Neural cell (in vitro differentiated cells): ENCODE results near the gene TMEM184B.

Experiments
- MXI1 ChIP-seq: fragments of 450-650 bp; conservative IDR thresholded peaks from 2 replicates; pipeline ENCODE4 v1.6.1; 2014; ENCODE audit warnings: antibody characterized with exemption, mild to moderate bottlenecking; ENCODE audit not compliant: poor library complexity, severe bottlenecking
- TF ChIP-seq, protein P1 (sequence below): fragments of 450-650 bp; IDR thresholded peaks from 2 replicates; pipeline ENCODE4 v1.5.1; 2014; ENCODE audit warnings: antibody characterized with exemption, mild to moderate bottlenecking, moderate library complexity; ENCODE audit not compliant: poor library complexity, severe bottlenecking

- TF ChIP-seq, protein P1, sequence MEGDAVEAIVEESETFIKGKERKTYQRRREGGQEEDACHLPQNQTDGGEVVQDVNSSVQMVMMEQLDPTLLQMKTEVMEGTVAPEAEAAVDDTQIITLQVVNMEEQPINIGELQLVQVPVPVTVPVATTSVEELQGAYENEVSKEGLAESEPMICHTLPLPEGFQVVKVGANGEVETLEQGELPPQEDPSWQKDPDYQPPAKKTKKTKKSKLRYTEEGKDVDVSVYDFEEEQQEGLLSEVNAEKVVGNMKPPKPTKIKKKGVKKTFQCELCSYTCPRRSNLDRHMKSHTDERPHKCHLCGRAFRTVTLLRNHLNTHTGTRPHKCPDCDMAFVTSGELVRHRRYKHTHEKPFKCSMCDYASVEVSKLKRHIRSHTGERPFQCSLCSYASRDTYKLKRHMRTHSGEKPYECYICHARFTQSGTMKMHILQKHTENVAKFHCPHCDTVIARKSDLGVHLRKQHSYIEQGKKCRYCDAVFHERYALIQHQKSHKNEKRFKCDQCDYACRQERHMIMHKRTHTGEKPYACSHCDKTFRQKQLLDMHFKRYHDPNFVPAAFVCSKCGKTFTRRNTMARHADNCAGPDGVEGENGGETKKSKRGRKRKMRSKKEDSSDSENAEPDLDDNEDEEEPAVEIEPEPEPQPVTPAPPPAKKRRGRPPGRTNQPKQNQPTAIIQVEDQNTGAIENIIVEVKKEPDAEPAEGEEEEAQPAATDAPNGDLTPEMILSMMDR = no peak
- TF ChIP-seq MXI1 = no peak
Observed at GRCh38 chr22:38213319-38213989, 59.4 kb downstream of the TMEM184B start.
